CD4-positive, alpha-beta T cell treated with Interleukin-4 for 4 hours (primary cell): ENCODE results near the gene EZR.

ENCODE experiments used
- DNase-seq: peaks from one replicate; pipeline ENCODE4 v3.0.0-alpha.2; 2020

Gene EZR

DNA sequence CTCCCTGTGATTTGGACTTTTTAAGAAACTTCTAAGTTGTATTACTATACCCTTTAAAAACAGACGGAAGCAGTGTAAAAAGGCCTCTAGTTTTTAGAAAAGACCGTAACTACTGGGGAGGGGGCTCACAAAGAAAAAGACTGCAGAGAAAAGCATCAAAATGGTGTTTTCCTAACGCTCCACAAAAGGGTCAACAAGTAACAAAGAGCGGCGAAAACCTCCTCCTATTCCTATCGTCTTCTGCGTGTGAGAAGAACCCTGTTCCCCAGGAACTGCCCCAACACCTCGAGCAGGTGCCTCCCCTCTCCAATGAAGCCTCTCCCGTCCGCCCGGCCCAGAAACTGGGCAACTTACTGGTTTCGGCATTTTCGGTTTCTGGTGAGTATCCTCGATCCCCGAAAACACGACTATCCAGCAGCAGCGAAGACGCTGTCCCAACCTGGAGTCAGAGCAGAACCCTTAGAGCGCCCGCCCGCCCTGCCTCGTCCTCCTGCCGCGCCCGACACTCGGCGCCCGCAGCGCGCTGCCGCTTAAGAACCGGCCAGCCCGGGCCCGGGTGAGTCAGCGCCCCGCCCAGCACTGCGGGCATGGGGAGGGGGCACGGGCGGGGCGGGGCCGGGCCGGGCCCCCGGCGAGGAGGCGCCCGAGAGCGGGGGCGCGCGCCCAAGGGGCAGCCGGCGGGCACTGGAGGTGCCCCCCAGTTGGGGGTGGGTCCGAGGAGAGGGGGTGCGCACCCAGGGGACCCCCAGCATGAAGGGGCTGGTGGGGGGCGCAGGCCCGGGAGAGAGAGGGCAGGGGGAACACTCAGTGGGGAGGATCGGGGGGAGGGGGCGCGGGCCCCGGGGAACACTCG, 1.2 kb downstream of the EZR start:
- peak; percentile 85 for DNase-seq

DNA sequence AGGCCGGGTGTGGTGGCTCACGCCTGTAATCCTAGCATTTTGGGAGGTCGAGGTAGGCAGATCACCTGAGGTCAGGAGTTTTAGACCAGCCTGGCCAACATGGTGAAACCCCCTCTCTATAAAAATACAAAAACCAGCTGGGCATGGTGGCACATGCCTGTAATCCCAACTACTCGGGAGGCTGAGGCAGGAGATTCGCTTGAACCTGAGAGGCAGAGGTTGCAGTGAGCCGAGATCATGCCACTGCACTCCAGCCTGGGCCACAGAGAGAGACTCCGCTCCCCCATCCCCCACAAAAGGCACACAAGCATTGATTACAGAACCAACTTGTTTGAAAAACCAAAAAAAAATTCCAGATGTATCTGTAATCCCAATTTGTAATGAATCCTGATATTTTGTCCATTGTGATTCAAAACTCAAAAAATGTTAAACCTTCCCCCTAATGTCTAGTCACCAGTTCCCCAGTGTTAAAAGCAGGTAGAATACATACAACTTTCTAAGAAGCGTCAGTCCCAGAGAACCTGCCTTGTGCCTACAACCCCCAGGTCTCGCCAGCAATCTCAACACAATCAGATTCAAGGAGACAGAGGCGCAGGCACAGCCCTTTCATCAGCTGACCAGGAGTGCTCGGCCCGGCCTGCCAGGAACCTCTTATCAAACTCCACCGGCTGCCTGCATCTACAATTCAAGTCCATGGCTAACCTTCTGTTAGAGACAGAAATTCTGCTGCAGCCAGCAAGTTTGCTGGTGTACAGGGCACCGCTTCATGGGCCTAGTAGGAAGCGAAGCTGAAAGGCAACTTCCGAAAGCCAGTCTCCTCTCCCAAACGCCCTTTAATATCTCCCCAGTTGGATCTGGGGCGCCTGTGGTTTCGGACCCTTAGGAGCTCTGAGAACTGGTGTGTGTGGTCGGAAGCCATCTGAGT, 2.1 kb downstream of the EZR start:
- peak; percentile 44 for DNase-seq

DNA sequence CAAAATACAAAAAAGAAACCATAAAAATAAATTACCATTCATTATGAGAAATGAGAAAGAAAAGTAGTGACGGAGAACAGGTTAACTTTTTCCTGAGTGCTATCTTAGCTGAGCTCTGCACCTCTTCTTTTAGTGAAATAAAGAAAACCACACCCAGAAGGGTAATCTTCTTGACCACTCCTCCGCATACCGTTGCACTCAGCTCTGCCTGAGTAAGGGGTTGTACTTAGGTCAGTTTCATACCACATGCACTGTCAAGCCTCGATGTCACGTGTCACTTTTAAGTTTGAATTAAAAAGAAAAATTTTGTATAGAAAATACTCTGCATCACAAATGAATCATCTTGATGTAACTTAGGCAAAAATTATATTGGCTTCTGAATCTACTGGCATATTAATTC, 2.8 kb downstream of the EZR start:
- DNase-seq: no peak

DNA sequence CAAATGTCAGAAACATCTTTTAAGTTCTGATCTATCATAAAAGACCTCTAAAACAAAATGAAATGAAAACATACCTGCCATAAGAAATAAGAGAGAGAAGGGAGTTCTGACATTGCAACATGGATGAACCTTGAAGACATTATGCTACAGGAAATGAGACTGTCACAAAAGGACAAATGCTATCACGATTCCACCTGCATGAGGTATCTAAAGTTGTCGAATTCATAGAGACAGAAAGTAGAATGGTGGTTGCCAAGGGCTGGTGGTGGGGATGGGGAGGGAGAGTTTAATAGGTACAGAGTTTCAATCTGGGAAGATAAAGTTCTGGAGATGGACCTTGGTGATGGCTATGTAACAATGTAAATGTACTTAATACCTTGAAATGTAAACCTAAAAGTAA, 3.3 kb downstream of the EZR start:
- no peak for DNase-seq

DNA sequence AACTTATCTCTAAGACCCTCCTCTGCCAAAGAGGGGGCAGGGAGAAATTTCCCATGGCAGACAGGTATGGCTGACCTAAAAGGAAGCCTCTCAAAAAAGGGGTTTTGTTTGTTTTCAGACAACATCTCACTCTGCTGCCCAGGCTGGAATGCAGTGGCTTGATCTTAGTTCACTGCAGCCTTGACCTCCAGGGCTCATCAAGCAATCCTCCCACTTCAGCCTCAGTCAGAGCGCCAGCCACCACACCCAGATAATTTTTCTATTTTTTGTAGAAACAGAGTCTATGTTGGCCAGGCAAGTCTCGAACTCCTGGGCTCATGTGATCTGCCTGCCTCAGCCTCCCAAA, 3.8 kb downstream of the EZR start:
- DNase-seq: no peak

DNA sequence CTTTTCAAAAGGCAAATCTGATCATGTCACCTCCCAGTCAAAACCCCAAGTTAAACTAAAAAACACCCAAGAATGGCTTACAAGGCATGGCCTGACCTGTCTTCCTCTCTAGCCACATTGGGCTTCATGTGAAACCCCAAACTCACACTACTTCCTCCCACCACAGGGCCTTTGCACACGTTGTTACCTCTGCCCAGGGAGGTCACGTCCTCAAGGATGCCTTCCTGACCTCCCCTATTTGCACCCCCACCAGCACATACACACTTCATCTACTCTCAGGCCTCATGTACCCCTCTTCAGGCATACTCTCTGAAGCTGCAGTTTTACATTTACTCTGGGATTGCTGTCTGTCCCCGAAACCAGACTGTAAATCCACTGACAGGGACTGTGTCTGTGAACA, 6.1 kb downstream of the EZR start:
- DNase-seq: no peak

DNA sequence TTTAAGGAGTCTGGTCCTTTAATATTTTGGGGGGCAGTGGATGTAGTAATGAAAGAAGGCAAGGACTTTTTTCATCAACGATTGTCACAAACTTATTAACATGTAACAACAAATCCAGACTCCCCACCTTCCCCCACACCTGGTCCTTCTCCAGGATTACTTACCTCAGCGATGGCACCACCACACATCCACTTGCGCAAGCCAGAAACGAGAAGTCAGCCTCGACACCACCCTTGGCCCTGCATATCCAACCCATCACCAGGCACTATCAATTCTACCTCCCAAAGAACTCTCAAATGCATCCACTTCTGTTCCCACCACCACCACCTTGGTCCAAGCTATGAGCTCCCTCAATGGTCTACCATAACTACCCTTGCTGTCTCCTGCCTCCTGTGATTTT, 6.6 kb downstream of the EZR start:
- DNase-seq: no peak

DNA sequence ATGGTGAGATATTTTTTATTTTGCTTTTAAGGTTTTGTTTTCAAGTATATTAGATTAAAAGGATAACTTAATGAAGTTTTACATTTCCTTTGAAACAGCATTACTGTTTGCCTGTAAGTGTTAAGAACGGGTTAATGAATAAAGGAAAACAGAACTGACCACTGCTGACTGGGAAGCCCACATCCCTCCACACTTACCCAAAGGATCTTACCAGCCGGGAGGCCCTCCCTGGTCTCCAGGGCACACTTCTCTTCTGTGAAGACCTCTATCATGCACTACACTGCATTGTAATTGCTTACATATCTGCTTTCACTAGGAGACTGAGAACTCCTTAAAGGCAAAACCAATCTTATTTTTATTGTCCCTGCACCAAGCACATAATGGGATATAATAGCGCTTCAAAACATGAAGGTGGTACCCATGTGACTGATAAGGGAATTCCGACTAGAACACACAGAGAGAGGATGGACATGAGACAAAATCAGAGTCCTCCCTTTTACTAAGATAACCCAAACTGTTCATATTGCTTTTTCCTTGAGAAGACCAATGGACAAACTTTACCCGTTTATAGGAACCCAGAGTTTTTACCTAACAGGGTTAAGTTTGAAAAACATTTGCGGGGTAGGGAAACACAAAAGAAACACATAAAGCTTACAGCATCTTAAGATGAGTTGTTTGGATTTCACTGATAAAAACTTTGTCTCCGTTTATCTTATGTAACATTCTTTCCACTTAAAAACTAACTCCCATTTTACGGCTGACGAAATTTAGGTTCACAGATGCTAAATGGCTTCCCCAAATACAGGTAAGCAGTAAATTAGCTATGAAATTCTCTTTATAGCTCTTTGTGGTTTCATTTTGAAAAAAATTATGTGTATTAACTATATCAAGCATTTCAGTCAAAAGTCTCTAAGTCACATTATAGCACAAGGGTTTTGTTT, 8.7 kb downstream of the EZR start:
- no peak for DNase-seq

DNA sequence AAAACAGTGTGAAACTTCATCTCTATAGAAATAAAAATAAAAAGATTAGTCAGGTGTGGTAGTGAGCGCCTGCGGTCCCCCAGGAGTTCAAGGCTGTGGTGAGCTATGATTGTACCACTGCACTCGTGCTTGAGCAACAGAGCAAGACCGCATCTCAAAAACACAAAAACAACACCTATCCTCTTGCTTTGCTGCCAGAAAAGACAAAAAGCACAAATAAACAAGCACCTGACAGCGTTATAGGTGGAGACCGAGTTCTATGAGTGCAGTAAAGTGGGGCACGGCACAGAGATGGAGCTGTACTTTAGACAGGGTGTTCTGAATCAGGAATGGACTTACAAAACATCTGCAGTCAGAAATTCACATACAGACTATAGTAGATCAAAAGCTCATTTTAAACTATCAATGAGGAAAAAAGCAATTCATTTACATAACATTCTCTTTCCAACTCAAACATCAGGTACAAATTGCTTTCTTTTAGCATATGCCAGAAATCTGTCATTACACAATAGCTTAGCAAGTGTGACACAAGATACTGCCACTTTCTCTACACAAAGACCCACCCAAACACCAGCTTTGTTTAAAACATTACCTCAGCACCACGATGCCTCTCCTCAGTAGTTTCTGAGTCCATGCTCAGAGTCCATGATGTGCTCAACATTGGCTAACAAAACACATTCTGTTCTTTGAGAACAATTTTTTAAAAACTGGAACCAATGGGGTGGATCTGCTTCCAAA, 10.1 kb downstream of the EZR start:
- peak; percentile 69 for DNase-seq

DNA sequence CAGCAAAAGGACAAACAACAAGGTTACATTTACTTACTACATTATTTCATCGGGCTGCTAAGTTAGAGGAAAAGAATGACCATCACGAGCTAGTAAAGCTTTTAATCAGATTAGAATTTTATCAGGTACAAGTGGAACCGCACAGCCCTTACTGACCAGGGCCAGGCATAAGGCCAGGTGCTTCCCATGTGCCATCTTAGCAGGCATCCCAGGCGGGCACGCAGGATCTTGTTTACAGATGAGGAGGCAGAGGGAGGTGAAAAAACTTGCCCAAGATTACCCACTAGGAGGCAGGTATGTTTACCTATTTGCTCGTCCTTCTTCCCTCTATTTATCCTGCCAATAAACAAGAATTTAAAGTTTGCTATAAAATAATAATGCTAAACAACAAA, 10.7 kb downstream of the EZR start:
- DNase-seq: no peak

DNA sequence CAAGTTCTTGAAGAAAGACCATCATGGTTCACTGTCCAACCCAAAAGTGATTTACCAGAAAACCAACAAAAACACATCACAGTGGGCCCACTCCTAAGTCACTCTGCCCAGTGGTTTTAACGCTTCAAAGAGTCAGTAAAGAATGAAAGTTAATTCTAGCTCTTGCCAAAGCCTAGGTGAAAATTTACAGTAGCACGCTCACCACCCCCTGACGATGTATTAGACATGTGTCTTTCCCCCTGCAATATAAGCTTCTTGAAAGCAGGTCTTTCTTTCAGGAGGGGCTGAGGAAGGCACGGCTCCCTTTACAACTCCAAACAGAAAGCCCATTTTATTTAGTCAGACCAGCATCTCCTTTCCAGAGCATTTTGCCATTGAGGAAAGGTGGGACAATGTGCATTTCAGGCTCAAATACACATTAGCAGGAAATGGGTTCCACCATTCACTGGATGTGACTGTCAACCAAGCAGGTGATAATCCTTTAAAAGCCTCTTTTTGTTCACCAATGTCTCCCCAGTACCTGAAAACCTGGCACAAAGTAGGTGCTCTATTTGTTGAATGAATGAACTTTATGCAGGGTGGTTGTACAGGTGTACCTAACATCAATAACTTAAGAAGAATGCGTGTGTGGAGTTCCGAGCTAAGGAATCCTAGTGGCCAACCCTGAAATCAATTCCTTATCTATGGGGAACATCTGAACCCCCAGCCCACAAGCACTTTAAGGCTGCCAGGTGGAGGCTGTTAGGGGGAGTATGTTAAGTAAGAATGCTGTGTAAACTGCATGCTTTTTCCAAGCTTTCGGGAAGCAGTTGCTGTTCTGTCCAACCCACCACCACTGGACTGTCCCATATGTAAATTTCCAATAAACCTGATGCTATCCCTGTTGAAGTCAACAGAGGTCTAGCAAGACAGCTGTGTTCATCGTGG, 11.4 kb downstream of the EZR start:
- DNase-seq: no peak

DNA sequence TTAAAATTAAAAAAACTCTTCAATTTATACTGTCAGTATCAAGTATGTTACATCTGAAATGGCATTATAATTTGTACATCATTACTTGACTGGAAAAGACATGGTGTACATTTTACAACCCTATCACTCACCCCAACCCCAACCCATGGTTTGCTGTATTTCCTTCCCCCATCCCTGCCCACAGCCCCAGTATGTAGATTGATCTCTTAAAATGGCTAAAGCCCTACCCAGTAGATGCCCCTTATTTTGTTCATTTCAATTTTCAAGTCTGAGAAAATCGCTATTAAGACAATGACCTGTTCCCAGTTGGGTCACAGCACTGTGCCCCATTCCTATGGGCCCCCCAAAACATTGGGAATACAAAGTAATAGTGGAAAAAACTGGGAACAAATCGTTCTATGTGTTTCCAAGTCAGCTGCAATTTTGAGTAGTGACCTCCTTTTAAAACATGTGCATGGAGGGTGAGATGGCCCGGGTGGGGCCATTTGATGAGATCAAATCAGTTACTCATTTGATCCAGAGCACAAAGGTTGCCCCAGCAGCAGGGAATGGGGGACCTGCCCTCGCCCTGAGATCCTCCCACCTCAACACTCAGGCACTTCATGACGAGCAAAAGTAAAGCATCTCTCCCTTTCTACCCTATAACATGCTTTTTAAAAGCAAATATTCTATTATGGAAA, 13.3 kb downstream of the EZR start:
- no peak for DNase-seq

DNA sequence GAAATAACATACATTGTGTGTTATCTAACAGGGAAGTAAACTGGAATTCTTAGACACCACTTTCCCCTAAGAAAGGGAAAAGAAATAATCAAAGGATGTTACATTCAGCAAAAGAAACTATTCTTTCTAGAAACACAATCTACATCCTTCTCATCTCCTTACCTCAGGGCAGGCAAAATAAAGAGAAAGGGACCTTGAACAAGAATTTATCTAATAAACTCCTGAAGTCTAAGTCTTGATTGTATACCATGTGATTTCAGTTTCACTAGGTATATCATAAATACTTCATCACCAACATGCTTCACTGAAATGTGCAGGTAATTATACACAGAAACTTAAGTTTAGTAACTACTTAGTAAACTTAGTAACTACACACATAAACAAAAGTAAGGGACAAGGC, 15.0 kb downstream of the EZR start:
- no peak for DNase-seq

DNA sequence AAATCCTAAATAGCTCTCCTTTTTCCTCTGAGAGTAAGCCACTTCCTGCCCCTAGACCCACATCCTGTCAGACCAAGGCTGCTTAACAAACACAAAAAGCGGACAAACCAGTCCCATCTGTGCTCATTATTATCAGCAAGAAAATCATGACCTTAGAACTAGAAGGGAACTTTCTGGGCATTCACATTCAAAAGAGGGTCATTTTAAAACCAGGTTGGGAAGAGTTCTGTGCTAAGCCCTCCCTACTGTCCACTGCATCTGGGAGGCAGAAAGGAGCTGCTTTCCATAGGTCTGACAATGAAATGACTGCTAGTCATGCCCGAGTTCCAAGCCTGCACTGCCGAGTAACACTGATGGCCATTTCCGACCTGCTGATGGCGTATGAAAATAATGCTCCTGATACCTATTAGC, 15.4 kb downstream of the EZR start:
- DNase-seq: peak; percentile 69

DNA sequence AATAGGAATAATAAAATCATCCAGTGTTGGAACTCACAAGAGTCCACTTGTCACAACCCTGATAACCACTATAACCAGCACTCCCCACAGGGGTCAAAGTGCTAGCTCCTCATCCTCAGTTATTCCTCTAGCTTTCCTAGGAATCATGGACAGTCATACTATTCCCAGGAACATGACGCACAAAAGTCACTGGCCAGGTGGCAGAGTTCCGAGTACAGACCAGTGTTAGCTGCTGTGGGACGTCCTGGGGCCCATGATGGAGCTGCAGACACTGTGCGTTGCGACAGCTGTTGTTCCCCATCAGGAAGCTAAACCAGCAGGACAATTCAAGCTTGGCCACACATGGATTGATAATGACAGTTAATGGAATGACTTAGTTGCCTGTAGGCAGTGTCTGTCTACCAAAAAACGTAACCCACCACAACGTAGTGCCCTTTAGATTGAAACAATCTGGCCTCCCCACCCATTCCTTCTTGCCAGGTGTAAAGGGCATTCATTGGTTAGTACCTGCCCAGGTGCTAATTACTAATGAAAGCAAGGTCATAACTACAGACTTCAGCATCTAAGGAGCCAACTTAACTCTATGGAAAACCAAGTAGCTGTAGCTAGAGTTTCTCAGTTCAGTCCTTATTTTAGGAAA, 17.4 kb downstream of the EZR start:
- no peak for DNase-seq

DNA sequence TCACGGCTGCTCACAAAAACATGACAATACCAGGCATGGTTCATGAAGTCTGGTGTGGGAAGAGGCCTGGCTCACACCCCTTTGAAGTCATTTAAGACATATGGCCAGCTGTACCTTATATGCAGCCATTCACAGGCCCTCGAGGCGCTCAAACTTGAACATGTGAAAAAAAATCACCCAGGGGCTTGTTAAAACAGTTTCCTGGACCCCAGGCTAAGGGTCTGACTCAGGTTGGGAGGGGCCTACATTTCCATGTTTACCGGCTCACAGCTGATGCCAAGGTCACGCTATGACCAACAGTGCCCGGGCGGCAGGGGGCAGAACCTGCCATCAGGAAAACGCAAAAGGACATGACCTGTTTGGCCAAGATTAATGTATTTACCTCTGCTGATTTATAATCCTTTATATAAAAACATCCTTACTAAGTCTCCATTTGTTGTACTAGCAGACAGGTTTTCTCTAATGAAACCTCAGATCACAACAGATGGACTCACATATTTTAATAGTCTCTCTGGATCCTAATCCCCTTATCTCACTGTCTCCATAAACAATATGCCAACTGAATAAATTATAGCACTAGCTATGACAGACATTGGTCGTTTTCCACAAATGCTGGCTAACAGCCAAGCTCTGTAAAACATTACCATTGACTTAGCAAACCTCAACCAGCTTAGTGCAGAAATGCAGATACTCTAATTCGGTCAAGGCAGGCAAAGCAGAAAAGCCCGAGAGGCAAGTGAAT, 19.9 kb downstream of the EZR start:
- no peak for DNase-seq

DNA sequence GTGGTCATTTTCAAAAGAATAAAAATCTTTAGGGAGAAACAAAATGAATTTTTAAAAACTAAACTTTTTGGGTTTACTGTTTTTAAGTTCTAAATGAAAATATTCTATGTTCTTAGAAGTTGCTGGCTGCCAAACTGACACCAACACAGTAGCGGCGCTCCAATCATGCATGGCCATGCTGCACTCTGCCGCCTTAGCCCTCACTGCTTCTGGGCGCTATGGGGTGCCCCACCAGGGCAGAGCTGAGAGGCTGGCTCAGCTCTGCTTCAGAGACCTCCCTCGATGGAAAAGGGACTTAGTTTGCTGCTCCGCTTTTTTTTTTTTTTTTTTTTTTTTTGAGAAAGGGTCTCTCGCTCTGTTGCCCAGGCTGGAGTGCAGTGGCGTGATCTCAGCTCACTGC, 20.9 kb downstream of the EZR start:
- DNase-seq: no peak

DNA sequence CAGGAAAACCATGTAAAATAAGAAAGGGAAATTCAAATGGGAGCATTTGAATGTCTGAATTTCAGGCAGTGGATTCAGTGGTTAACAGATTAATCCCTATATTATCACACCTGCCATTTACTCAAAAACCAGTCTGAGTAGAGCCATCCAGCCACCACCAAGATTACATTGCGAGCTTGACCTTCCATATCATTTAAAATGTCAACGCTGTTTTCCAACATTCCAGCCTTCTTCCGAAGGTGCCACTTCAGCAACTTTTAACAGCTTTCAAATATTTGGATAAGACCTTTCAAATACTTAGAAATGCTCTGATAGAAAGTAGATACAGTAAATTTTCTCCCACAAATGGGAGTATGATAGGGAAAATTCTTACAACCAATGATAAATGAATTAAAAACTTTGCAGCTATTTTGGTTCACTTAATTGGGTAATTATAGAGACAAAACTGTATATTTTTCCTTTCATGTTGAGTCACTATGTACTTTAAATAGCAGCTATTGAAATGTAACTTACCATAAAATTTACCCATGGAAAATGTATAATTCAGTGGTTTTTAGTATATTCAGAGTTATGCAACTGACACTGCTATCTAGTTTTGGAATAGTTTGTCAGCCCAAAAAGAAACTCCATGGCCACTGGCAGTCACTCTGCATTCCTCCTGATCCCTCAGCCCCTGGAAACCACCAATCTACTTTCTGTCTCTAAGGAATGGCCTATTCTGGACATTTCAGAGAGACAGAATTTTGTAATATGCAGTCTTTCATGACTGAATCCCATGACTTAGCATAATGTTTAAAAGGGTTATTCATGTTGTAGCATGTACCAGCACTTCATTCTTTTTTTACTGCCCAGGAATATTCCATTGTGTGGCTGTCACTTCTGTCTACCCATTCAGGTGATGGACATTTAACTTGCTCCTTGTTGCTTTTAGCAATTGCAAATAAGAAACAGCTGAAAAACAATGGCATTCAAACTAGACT, 21.5 kb downstream of the EZR start:
- no peak for DNase-seq
